HG03432 (cell line): ENCODE data around the gene SV2B.
"Not testable (repeated sequence)": the region's sequence is repeated elsewhere in the genome, so short reads cannot be mapped to it uniquely, and the experiment has no call there.

Source experiments
- ATAC-seq: cut with Tn5 transposase; IDR thresholded peaks from one replicate; pipeline ENCODE4 v1.9.1; 2021; ENCODE audit warnings: mild to moderate bottlenecking, moderate library complexity; ENCODE audit not compliant: unreplicated experiment

SV2B gene, protein sequence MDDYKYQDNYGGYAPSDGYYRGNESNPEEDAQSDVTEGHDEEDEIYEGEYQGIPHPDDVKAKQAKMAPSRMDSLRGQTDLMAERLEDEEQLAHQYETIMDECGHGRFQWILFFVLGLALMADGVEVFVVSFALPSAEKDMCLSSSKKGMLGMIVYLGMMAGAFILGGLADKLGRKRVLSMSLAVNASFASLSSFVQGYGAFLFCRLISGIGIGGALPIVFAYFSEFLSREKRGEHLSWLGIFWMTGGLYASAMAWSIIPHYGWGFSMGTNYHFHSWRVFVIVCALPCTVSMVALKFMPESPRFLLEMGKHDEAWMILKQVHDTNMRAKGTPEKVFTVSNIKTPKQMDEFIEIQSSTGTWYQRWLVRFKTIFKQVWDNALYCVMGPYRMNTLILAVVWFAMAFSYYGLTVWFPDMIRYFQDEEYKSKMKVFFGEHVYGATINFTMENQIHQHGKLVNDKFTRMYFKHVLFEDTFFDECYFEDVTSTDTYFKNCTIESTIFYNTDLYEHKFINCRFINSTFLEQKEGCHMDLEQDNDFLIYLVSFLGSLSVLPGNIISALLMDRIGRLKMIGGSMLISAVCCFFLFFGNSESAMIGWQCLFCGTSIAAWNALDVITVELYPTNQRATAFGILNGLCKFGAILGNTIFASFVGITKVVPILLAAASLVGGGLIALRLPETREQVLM

GRCh38 chr15:91099995-91100813 lies at the start of gene SV2B:
Gene SV2B, plus strand, starts transcription at chr15:91100257. Its CDS starts 126,007 bp downstream, at chr15:91226264.
- peak; percentile 75 for ATAC-seq

GRCh38 chr15:91051248-91051647 lies 48.8 kb upstream of the SV2B start:
- no peak for ATAC-seq

GRCh38 chr15:91054816-91055215 lies 45.2 kb upstream of the SV2B start:
- ATAC-seq: no peak

DNA sequence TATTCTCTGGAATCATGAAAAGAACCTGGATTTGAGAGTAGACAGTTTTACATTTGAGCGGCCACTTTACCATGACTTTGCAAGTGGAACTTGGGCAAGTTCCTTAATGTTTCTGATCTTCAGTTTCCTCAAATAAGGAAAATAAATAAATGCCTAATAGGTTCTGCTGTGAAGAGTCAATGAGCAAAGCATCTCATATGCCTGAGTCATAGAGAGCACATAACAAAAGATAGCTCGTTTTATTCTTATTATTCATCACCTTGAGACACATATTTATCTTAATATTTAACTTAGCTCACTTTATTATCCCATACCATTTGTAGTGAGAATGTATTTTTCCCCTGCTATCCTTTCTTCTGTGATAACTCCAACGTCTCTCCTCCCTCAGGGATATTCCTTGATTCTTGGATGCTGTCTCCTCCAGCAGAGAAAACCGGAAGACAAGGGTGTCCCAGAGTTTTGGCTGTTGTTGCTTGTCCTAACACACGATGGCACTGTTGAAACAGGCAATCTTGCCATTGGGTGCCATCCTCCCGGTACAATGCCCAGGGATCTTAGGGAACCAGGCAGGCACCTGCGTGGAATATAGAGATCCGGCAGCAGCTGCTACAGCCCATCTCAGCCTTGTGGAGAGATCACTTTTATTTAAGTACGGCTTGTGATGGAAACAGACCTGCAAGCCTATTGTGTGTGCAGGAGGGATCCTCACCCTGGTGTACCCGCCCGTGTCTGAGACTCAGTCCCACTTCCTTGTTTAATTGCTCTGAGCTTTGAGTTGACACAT lies 44.3 kb upstream of the SV2B start:
- no peak for ATAC-seq

DNA sequence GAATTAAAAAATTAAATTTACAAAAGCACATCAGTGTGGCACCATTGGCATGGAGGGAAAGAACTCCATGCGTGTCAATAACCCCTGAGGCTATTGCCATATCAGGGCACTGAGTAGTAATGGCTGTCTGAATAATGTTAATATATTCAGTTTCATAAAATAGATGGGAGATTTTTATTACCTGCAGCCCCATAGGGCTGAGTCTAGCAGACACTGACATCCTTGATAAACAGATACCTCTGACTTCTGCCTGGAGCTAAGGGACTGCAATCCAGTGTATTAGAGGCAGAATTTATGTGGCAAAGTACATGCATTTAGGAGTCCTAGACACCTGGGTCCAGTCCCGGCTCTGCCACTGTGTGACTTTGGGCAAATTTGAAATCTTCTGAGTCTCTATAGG lies 38.8 kb upstream of the SV2B start:
- no peak for ATAC-seq

DNA sequence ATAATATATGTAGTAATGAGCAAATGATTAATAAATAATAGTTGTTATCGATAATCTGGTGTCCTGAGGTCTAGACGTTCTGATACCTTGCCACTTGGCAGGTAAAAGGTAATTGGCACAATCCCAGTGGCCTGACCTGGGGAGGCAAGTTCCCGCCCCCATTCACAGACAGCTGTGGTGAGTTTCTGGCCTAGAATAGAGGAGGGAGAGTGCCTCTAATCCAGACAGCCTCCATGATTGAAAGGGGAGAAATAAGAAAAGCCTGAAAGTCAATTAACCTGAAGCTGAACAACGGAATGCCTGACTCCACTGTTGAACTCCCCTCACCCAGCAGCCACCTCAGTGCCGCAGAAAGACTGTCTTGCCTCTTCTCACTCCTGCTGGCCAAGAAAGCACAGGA lies 38.1 kb upstream of the SV2B start:
- ATAC-seq: no peak

GRCh38 chr15:91065505-91065904 lies 34.6 kb upstream of the SV2B start:
- no peak for ATAC-seq

DNA sequence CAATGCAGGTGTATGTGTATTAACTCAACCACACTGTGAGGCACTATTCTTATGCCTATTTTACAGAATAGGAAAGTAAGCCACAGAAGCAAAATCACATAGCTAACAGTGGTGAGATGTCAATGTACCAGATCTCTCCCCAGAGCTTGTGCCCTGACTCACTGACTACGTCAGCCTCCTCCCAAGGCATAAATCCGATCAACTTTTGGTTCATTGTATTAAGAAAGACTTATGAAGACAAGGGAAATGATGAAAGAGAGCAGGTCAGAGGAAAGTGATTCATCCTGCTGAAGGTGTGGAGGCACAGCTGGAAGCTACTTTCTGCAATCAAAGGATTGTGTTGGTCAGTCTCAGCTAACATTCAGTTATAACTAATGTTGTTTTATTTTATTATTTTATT lies 33.0 kb upstream of the SV2B start:
- ATAC-seq: no peak

DNA sequence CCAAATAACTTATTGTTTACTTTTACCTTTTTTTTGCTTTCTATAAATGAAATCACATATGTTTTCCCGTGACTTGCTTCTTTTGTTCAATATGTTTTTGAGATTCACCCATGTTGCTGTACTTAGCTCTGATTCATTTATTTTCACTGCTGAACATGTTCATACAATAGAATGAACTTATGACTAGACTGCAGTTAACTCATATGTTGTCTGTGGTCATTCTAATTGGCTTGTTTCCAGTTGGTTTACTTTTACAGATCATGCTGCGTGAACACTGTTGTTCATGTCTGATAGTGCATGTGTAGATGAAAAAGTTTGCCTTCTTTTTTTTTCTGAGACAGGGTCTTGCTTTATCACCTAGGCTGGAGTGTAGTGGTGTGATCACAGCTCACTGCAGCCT lies 31.6 kb upstream of the SV2B start:
- ATAC-seq: no peak

GRCh38 chr15:91068966-91069365 lies 31.1 kb upstream of the SV2B start:
- ATAC-seq: no peak

- no peak for ATAC-seq
Observed at GRCh38 chr15:91070872-91071271, 29.2 kb upstream of the SV2B start.

DNA sequence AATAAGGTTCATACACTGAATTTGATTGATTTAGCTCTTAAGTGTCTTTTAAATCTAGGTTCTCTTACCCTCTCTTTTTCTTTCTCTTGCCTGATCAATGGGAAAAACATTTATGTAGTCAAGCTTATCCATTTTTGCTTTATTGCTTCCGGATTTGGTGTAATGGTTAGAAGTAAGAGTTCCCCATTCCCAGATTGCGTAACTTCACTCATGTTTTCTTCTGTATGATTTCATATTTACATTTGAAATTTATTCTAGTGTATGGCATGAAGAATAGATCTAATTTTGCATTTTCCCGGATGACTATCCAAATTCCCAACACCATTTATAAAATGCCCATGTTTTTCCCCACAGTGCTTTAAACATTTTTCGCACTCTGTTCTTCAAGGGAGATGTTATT lies 27.9 kb upstream of the SV2B start:
- no peak for ATAC-seq

DNA sequence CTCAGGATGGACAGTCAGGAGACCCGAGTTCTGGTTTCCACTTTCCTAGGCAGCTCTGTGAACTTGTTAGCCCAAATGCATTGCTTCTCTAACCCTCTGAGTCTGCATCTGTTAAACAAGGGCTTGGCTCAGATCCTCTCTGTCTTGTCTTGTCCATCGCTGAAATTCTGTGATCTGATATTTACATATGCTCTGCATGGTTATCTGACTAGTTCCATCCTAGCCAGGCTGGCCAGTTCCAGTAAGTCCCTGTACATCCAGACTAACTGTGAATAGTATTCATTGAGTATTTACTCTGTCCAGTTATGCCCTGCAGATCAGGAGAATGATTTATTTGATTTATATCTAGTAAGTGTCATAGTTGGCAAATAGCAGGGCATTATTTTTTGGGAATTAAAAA lies 27.0 kb upstream of the SV2B start:
- ATAC-seq: no peak

GRCh38 chr15:91073768-91074167 lies 26.3 kb upstream of the SV2B start:
- no peak for ATAC-seq

GRCh38 chr15:91075739-91076138 lies 24.3 kb upstream of the SV2B start:
- ATAC-seq: no peak

GRCh38 chr15:91077029-91077428 lies 23.0 kb upstream of the SV2B start:
- ATAC-seq: no peak

- ATAC-seq: not testable (repeated sequence)
Observed at GRCh38 chr15:91093866-91094265, 6.2 kb upstream of the SV2B start.

GRCh38 chr15:91098451-91098850 lies 1.6 kb upstream of the SV2B start:
- no peak for ATAC-seq

DNA sequence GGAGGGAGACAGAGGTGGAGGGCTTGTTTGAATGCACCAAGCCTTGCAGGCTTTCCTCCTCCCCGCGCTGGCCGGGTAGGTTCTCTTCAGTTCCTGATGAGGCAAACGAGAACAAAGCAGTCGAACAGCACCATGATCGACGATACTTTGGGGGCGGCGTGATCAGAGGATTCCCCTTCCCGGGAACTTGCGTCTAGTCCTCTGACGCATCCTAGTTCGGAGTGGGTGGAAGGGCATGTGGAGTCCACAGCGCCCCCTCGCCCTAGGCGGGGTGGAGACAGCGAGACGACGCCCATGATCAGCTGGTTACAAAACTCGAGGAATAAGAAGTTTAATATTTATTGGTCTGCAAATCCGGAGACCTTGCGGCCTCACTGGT lies 452 bp upstream of the SV2B start:
- ATAC-seq: peak; percentile 31

GRCh38 chr15:91100814-91101607 lies 954 bp downstream of the SV2B start:
- no peak for ATAC-seq
